ENCODE results near the gene FIG4. TPM values are rescaled to one million over a fixed set of nuclear protein-coding genes. Genes with fewer than 3 reads are reported as not detected.
A peak's percentile ranks its signal among the peaks of the same experiment; 100 is the strongest.
"Not testable (repeated sequence)": the region's sequence is repeated elsewhere in the genome, so short reads cannot be mapped to it uniquely, and the experiment has no call there.

FIG4 gene
- 9.7 TPM for polyA plus RNA-seq (ENCODE audit: insufficient read length)

- DNase-seq, result peak; percentile 93
Observed at GRCh38 chr6:109690737-109691621, at the start of gene FIG4, which contains the start of gene AK9. TSS of gene FIG4 (plus strand) at chr6:109691296. CDS start at chr6:109691436, 140 bp downstream. TSS of gene AK9 (minus strand) at chr6:109691202. CDS start at chr6:109675745, 15,457 bp downstream.

- no peak for DNase-seq
Observed at GRCh38 chr6:109644131-109644530, 47.0 kb upstream of the FIG4 start.

GRCh38 chr6:109653264-109653663, 37.8 kb upstream of the FIG4 start:
- no peak for DNase-seq

GRCh38 chr6:109655761-109656262, 35.3 kb upstream of the FIG4 start:
- DNase-seq, result no peak

- DNase-seq, result no peak
Observed at GRCh38 chr6:109660526-109661320, 30.4 kb upstream of the FIG4 start.

GRCh38 chr6:109662192-109662591, 28.9 kb upstream of the FIG4 start:
- DNase-seq, result no peak

GRCh38 chr6:109669811-109670210, 21.3 kb upstream of the FIG4 start:
- DNase-seq, result no peak

- no peak for DNase-seq
Observed at GRCh38 chr6:109671733-109672132, 19.4 kb upstream of the FIG4 start.

- no peak for DNase-seq
Observed at GRCh38 chr6:109672175-109672574, 18.9 kb upstream of the FIG4 start.

GRCh38 chr6:109672839-109673238, 18.3 kb upstream of the FIG4 start:
- DNase-seq, result no peak

GRCh38 chr6:109676724-109677123, 14.4 kb upstream of the FIG4 start:
- DNase-seq, result no peak

- DNase-seq, result no peak
Observed at GRCh38 chr6:109678240-109678639, 12.9 kb upstream of the FIG4 start.

- DNase-seq, result not testable (repeated sequence)
Observed at GRCh38 chr6:109678661-109679505, 12.2 kb upstream of the FIG4 start.

GRCh38 chr6:109686566-109687265, 4.4 kb upstream of the FIG4 start:
- no peak for DNase-seq

- DNase-seq, result no peak
Observed at GRCh38 chr6:109687271-109687761, 3.8 kb upstream of the FIG4 start.

- no peak for DNase-seq
Observed at GRCh38 chr6:109690373-109690736, 741 bp upstream of the FIG4 start.

GRCh38 chr6:109693111-109693510, 2.0 kb downstream of the FIG4 start:
- DNase-seq, result no peak

GRCh38 chr6:109695468-109695867, 4.4 kb downstream of the FIG4 start:
- no peak for DNase-seq

GRCh38 chr6:109696355-109696754, 5.3 kb downstream of the FIG4 start:
- DNase-seq, result no peak

- DNase-seq, result no peak
Observed at GRCh38 chr6:109701221-109701620, 10.1 kb downstream of the FIG4 start.

- DNase-seq, result no peak
Observed at GRCh38 chr6:109701774-109702173, 10.7 kb downstream of the FIG4 start.
